DOHH2 (cell line): Measurements from ENCODE around the gene PRKCE.

ENCODE experiments used
- H3F3A ChIP-seq: fragments of 200-600 bp; sonication (generic), shearing (Covaris generic); 2 replicates; pipeline ENCODE4 v1.6.0; 2016; ENCODE audit warnings: antibody characterized with exemption, mild to moderate bottlenecking; ENCODE audit not compliant: control insufficient read depth, insufficient read depth
- H3K27ac ChIP-seq: fragments of 200-600 bp; sonication (generic); 2 replicates; pipeline ENCODE4 v1.5.1; 2014; ENCODE audit warnings: low read depth, mild to moderate bottlenecking, low read length, moderate library complexity
- H3K27me3 ChIP-seq: fragments of 200-600 bp; sonication (generic); 2 replicates; pipeline ENCODE4 v1.6.1; 2014; ENCODE audit warnings: mild to moderate bottlenecking, low read length, mixed read lengths; ENCODE audit not compliant: control insufficient read depth
- H3K36me3 ChIP-seq: fragments of 200-600 bp; sonication (generic); 2 replicates; pipeline ENCODE4 v1.6.1; 2014; ENCODE audit warnings: mild to moderate bottlenecking, low read length, moderate library complexity, mixed read lengths; ENCODE audit not compliant: control insufficient read depth
- H3K4me1 ChIP-seq: fragments of 200-600 bp; sonication (generic); 2 replicates; pipeline ENCODE4 v1.6.1; 2014; ENCODE audit warnings: mild to moderate bottlenecking, low read length, mixed read lengths; ENCODE audit not compliant: control insufficient read depth
- H3K4me2 ChIP-seq: fragments of 200-600 bp; sonication (generic); 2 replicates; pipeline ENCODE4 v1.6.0; 2014; ENCODE audit warnings: mild to moderate bottlenecking, low read length, moderate library complexity
- H3K4me3 ChIP-seq: fragments of 200-600 bp; sonication (generic); 2 replicates; pipeline ENCODE4 v1.5.1; 2014; ENCODE audit warnings: mild to moderate bottlenecking, low read length, mixed read lengths
- H3K79me2 ChIP-seq: fragments of 200-600 bp; sonication (generic); 2 replicates; pipeline ENCODE4 v1.6.1; 2014; ENCODE audit warnings: mild to moderate bottlenecking, low read length, mixed read lengths; ENCODE audit not compliant: control insufficient read depth
- H3K9me2 ChIP-seq: fragments of 200-600 bp; sonication (generic); replicated peaks from 2 replicates; pipeline ENCODE4 v1.6.1; 2014; ENCODE audit warnings: mild to moderate bottlenecking, low read length, mixed read lengths; ENCODE audit not compliant: control insufficient read depth
- H3K9me3 ChIP-seq: fragments of 200-600 bp; sonication (generic); 2 replicates; pipeline ENCODE4 v1.6.1; 2014; ENCODE audit warnings: antibody characterized with exemption, low read length, mixed read lengths; ENCODE audit not compliant: control insufficient read depth, insufficient read depth
- H4K20me1 ChIP-seq: fragments of 200-600 bp; sonication (generic); 2 replicates; pipeline ENCODE4 v1.6.0; 2014; ENCODE audit warnings: low read depth, mild to moderate bottlenecking, antibody characterized with exemption, low read length, moderate library complexity; ENCODE audit not compliant: control insufficient read depth, insufficient read depth
- EZH2phosphoT487 ChIP-seq: fragments of 200-600 bp; sonication (generic); IDR thresholded peaks from 2 replicates; pipeline ENCODE4 v1.6.1; 2017; ENCODE audit warnings: borderline replicate concordance, mild to moderate bottlenecking, antibody characterized with exemption, low read length, moderate library complexity, mixed read lengths
- TF ChIP-seq, protein P1 (sequence below): fragments of 200-600 bp; sonication (generic); IDR thresholded peaks from one replicate; pipeline ENCODE4 v1.5.1; 2014; ENCODE audit warnings: antibody characterized with exemption, mild to moderate bottlenecking, low read depth, low read length; ENCODE audit not compliant: poor library complexity, severe bottlenecking

PRKCE gene

DNA sequence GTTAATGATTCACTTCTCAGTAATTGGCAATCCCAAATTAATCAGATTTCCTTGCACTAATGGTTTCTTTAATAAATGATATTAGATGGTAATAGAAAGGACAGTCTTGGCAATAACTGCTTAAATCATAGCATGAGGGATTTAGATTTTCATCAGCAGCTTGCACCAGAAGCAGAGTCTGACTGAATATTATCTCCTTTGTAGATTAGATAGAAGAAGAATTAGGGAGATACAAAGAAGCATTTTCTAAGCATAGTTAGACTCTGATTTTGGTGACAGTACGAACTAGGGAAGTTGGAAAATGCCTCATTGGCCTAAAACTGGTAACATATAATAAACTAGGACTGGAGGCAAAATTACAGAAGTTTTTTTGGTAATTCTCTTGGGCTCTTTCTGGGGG, 412.9 kb downstream of the PRKCE start:
- Histone ChIP-seq H3K9me2 (no peaks in the 10 kb centered on the region), H3K27me3 (no peaks in the 10 kb centered on the region), H3K4me2 (no peak overlapping the region), H3K79me2 (no peaks in the 10 kb centered on the region), H3K4me3 (no peak overlapping the region), H3K27ac (no peak overlapping the region), H3K9me3 (no peaks in the 10 kb centered on the region), H3K4me1 (no peaks in the 10 kb centered on the region), H4K20me1 (no peaks in the 10 kb centered on the region), H3K36me3 (no peaks in the 10 kb centered on the region), H3F3A (no peaks in the 10 kb centered on the region)
- no peak for TF ChIP-seq EZH2phosphoT487
- TF ChIP-seq, protein P1, sequence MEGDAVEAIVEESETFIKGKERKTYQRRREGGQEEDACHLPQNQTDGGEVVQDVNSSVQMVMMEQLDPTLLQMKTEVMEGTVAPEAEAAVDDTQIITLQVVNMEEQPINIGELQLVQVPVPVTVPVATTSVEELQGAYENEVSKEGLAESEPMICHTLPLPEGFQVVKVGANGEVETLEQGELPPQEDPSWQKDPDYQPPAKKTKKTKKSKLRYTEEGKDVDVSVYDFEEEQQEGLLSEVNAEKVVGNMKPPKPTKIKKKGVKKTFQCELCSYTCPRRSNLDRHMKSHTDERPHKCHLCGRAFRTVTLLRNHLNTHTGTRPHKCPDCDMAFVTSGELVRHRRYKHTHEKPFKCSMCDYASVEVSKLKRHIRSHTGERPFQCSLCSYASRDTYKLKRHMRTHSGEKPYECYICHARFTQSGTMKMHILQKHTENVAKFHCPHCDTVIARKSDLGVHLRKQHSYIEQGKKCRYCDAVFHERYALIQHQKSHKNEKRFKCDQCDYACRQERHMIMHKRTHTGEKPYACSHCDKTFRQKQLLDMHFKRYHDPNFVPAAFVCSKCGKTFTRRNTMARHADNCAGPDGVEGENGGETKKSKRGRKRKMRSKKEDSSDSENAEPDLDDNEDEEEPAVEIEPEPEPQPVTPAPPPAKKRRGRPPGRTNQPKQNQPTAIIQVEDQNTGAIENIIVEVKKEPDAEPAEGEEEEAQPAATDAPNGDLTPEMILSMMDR = no peak

DNA sequence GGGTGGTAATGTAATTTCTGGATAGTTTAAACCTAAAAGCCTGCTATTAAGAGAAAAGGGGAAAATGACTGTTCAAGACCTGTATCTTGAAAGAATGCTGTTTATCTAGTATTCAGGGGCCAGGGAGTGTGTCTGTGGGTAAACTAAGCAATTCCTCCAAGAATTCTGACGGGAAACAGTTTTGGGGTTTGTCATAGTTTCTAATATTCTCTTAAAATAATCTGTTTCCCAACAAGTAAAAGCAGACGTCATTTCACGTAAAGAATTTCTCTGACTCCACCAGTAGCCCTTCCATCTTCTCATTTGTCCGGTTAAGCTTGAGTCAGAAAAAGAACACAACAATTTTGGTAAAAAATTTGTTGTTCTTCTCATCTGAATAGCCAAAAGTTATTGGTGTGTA, 413.7 kb downstream of the PRKCE start:
- TF ChIP-seq, protein P1 = no peak
- no peak for TF ChIP-seq EZH2phosphoT487
- Histone ChIP-seq H3F3A (no peaks in the 10 kb centered on the region), H3K4me1 (no peaks in the 10 kb centered on the region), H3K4me2 (no peak overlapping the region), H3K27me3 (no peaks in the 10 kb centered on the region), H3K27ac (no peak overlapping the region), H3K79me2 (no peaks in the 10 kb centered on the region), H3K9me2 (no peaks in the 10 kb centered on the region), H3K36me3 (no peaks in the 10 kb centered on the region), H3K9me3 (no peaks in the 10 kb centered on the region), H4K20me1 (no peaks in the 10 kb centered on the region), H3K4me3 (no peak overlapping the region)

DNA sequence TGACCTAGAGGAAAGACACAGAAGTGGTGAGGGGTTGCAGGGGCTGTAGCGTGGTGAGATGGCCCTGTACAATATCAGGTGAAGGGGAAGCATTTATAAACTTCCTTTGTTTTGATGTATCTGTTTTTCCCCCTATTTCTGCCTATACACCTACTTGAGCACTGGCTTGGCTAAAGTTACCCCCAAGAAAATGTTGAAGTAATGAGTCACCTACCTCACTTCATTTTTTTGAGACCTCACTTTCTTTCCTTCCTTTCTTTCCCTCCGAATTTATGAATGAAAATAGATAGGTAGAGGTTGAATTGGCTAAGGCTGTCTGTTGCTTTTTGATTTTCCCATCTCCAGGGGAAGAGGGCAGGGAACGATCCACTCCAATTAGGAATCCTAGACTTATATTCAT, 414.6 kb downstream of the PRKCE start:
- Histone ChIP-seq H3K36me3 (no peaks in the 10 kb centered on the region), H3K4me3 (no peak overlapping the region), H3K4me1 (no peaks in the 10 kb centered on the region), H3K27me3 (no peaks in the 10 kb centered on the region), H3K27ac (no peak overlapping the region), H3F3A (no peaks in the 10 kb centered on the region), H3K4me2 (no peak overlapping the region), H4K20me1 (no peaks in the 10 kb centered on the region), H3K9me3 (no peaks in the 10 kb centered on the region), H3K79me2 (no peaks in the 10 kb centered on the region), H3K9me2 (no peaks in the 10 kb centered on the region)
- TF ChIP-seq, protein P1 = no peak
- TF ChIP-seq EZH2phosphoT487 = no peak

DNA sequence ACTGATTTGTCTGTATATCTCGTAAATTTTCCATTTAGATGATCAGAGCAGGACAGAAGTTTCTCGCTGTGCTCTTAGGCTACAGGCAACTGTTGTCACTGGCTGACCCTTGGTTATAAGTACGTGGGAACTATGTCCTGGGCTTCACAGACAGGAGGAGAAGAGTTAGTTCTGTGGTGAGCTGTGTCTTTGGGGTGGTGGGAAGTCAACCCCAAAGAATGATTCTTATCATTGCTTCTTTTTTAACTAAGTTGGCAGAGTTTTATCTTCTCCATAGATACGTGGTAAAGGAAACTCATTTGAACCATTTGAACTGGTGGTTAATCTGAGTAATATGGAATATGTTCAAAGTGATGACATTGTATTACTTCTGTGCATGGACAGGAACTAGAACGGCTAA, 415.1 kb downstream of the PRKCE start:
- no peak overlapping the region for H3K4me3 ChIP-seq
- no peaks in the 10 kb centered on the region for H3K79me2 ChIP-seq
- TF ChIP-seq, protein P1 = no peak
- TF ChIP-seq EZH2phosphoT487 = no peak
- no peaks in the 10 kb centered on the region for H3K4me1 ChIP-seq
- no peak overlapping the region for H3K27ac ChIP-seq
- H3K4me2 ChIP-seq = no peak overlapping the region
- H3K27me3 ChIP-seq = no peaks in the 10 kb centered on the region
- no peaks in the 10 kb centered on the region for H4K20me1 ChIP-seq
- H3K9me2 ChIP-seq = no peaks in the 10 kb centered on the region
- H3K36me3 ChIP-seq = no peaks in the 10 kb centered on the region
- no peaks in the 10 kb centered on the region for H3K9me3 ChIP-seq
- no peaks in the 10 kb centered on the region for H3F3A ChIP-seq
